ENCODE measurements around the gene SVOPL. TPM values are rescaled to one million over a fixed set of nuclear protein-coding genes. Genes with fewer than 3 reads are reported as not detected.

The SVOPL gene
- total and polyA plus RNA-seq, 2 experiments from 2014 or later, result 0.95 to 1.1 TPM

DNA sequence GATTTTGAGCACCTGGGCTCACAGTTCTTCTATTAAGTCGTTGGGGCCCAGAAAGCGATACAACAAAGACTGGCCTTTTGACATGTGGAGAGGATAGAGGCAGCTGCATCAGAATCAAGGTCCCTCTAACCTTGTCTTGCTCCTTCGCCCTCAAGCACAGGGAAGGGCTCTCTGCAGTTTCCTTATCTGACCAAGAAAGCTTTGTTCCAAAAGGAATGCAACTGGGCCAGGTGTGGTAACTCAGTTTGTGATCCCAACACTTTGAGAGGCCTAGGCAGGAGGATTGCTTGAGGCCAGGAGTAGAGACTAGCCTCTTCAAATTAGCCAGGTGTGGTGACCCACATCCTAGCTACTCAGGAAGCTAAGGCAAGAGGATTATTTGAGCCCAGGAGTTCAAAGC lies 32.2 kb downstream of the SVOPL start:
- 84% methylated on average over 3 of the region's 3 CpGs for WGBS (ENCODE audit: low lambda C conversion rate, missing lambda C conversion rate)
- Histone ChIP-seq H2AFZ (no peak overlapping the region), H3K36me3 (replicated peaks; ENCODE audit: insufficient read depth, low read depth) (no peaks in the 10 kb centered on the region), H3K27ac (no peak overlapping the region), H3K79me2 (no peaks in the 10 kb centered on the region), H4K20me1 (ENCODE audit: insufficient read depth, poor library complexity, severe bottlenecking) (no peaks in the 10 kb centered on the region), H3K4me1 (ENCODE audit: insufficient read depth) (peaks cover 8% of the 10 kb centered on the region), H3K9me2 (replicated peaks; ENCODE audit: insufficient read depth) (no peaks in the 10 kb centered on the region), H3K4me2 (no peak overlapping the region), H3K9me3 (ENCODE audit: low read depth) (no peaks in the 10 kb centered on the region), H3K4me3 (no peak overlapping the region), H3K27me3 (no peaks in the 10 kb centered on the region)
- no peak for TF ChIP-seq EZH2 (IDR thresholded peaks at IDR 0.05; ENCODE audit: borderline replicate concordance)
- TF ChIP-seq, protein P1, sequence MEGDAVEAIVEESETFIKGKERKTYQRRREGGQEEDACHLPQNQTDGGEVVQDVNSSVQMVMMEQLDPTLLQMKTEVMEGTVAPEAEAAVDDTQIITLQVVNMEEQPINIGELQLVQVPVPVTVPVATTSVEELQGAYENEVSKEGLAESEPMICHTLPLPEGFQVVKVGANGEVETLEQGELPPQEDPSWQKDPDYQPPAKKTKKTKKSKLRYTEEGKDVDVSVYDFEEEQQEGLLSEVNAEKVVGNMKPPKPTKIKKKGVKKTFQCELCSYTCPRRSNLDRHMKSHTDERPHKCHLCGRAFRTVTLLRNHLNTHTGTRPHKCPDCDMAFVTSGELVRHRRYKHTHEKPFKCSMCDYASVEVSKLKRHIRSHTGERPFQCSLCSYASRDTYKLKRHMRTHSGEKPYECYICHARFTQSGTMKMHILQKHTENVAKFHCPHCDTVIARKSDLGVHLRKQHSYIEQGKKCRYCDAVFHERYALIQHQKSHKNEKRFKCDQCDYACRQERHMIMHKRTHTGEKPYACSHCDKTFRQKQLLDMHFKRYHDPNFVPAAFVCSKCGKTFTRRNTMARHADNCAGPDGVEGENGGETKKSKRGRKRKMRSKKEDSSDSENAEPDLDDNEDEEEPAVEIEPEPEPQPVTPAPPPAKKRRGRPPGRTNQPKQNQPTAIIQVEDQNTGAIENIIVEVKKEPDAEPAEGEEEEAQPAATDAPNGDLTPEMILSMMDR (IDR thresholded peaks at IDR 0.05; ENCODE audit: poor library complexity), result no peak
- TF ChIP-seq EZH2phosphoT487 (IDR thresholded peaks at IDR 0.05; ENCODE audit: low read depth, severe bottlenecking, unreplicated experiment), result no peak
- DNase-seq (ENCODE audit: low spot score), result no peak

DNA sequence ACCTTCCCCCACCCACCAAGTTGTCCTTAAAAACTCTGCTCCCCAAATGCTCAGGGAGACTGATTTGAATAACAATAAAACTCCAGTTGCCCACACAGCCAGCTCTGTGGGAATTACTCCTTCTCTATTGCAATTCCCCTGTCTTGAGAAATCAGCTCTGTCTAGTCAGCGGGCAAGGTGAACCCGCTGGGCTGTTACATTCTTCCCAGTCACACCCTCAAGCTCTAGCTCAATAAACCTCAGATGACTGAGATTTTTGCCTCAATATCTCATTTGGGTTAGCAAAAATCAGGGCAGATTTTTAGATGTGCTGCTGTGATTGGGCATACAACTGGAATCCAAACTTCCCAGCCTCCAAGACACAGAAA lies 32.9 kb downstream of the SVOPL start:
- no peaks in the 10 kb centered on the region for H3K9me2 ChIP-seq (replicated peaks; ENCODE audit: insufficient read depth)
- WGBS (ENCODE audit: low lambda C conversion rate, missing lambda C conversion rate), result 88% methylated on average over 2 of the region's 2 CpGs
- H3K79me2 ChIP-seq, result no peaks in the 10 kb centered on the region
- no peak overlapping the region for H2AFZ ChIP-seq
- no peaks in the 10 kb centered on the region for H4K20me1 ChIP-seq (ENCODE audit: insufficient read depth, poor library complexity, severe bottlenecking)
- no peaks in the 10 kb centered on the region for H3K27me3 ChIP-seq
- TF ChIP-seq, protein P1 (IDR thresholded peaks at IDR 0.05; ENCODE audit: poor library complexity), result no peak
- TF ChIP-seq EZH2 (IDR thresholded peaks at IDR 0.05; ENCODE audit: borderline replicate concordance) (no peak), EZH2phosphoT487 (IDR thresholded peaks at IDR 0.05; ENCODE audit: low read depth, severe bottlenecking, unreplicated experiment) (no peak)
- no peak for DNase-seq (ENCODE audit: low spot score)
- H3K36me3 ChIP-seq (replicated peaks; ENCODE audit: insufficient read depth, low read depth), result no peaks in the 10 kb centered on the region
- H3K27ac ChIP-seq, result no peak overlapping the region
- peaks cover 8% of the 10 kb centered on the region for H3K4me1 ChIP-seq (ENCODE audit: insufficient read depth)
- no peaks in the 10 kb centered on the region for H3K9me3 ChIP-seq (ENCODE audit: low read depth)
- H3K4me2 ChIP-seq, result no peak overlapping the region
- no peak overlapping the region for H3K4me3 ChIP-seq

DNA sequence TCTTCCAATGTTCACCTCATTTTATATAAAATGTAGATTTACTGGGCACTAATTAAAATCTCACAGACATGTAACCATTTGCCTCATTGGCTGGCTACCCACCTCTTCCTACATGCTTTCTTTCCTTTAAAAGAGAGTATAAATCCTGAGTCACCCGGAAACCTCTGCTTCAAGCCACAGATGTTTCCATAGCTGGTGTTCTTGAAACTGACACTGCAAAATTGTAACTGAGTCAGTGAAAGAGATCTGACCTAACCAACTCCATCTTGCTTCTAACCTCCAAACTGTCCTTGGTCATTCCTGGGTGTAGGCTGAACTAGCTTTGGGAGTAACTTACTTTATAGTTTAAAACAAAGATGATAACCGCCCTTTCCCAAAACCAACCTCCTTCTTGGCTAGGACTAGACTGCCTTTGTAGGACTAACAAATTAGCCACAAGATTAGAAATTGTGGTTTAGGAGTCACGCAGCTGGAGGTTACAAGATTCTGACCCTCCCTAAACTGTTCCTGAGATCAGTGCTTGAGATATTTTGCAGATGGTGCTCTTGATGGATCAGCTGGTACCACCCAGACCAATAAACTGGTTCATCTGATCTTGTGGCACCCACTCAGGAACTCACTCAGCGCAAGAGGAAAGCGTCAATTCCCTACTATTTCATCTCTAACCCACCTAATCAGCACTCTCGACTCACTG lies 33.5 kb downstream of the SVOPL start:
- H3K4me1 ChIP-seq (ENCODE audit: insufficient read depth), result peaks cover 11% of the 10 kb centered on the region
- DNase-seq (ENCODE audit: low spot score), result no peak
- H3K9me2 ChIP-seq (replicated peaks; ENCODE audit: insufficient read depth), result no peaks in the 10 kb centered on the region
- no peaks in the 10 kb centered on the region for H3K36me3 ChIP-seq (replicated peaks; ENCODE audit: insufficient read depth, low read depth)
- no peak overlapping the region for H3K4me2 ChIP-seq
- H2AFZ ChIP-seq, result no peak overlapping the region
- TF ChIP-seq EZH2phosphoT487 (IDR thresholded peaks at IDR 0.05; ENCODE audit: low read depth, severe bottlenecking, unreplicated experiment) (no peak), EZH2 (IDR thresholded peaks at IDR 0.05; ENCODE audit: borderline replicate concordance) (no peak)
- TF ChIP-seq, protein P1 (IDR thresholded peaks at IDR 0.05; ENCODE audit: poor library complexity), result no peak
- no peaks in the 10 kb centered on the region for H3K79me2 ChIP-seq
- H3K4me3 ChIP-seq, result no peak overlapping the region
- H4K20me1 ChIP-seq (ENCODE audit: insufficient read depth, poor library complexity, severe bottlenecking), result no peaks in the 10 kb centered on the region
- H3K27ac ChIP-seq, result no peak overlapping the region
- H3K27me3 ChIP-seq, result no peaks in the 10 kb centered on the region
- no peaks in the 10 kb centered on the region for H3K9me3 ChIP-seq (ENCODE audit: low read depth)
- WGBS (ENCODE audit: low lambda C conversion rate, missing lambda C conversion rate), result 90% methylated on average over 6 of the region's 6 CpGs

Measured in hepatocyte (in vitro differentiated cells).